Esophagus muscularis mucosa (tissue), 3 donors: Measurements from ENCODE around the gene ZNF672.

Experiments used
- CTCF ChIP-seq, 3 experiments: fragments of 200-600 bp in 2 of 3; fragments of 450-650 bp in 1 of 3; sonication (generic) in 2 of 3; IDR thresholded peaks; one replicate each; pipeline ENCODE4 v1.5.1; 2017 to 2019; ENCODE audit warnings: antibody characterized with exemption in 3 of 3, mild to moderate bottlenecking in 2 of 3, moderate library complexity in 1 of 3
- POLR2A ChIP-seq: fragments of 450-650 bp; IDR thresholded peaks from one replicate; pipeline ENCODE4 v1.6.1; 2017; ENCODE audit warnings: antibody characterized with exemption, moderate library complexity, mild to moderate bottlenecking, low read depth
- POLR2AphosphoS5 ChIP-seq, 2 donors: sonication (generic); formaldehyde crosslinking; IDR thresholded peaks; one replicate each; pipeline ENCODE4 v1.6.1; 2017; ENCODE audit warnings: antibody characterized with exemption in 2 of 2

- no peak for TF ChIP-seq CTCF (IDR thresholded peaks at IDR 0.05)
- TF ChIP-seq POLR2A = no peak
- TF ChIP-seq POLR2AphosphoS5 (IDR thresholded peaks at IDR 0.05) = no peak
Measured at GRCh38 chr1:248810000-248810726, 27.9 kb upstream of the ZNF672 start.
